ENCODE measurements around the gene UNC13B. TPM values are rescaled to one million over a fixed set of nuclear protein-coding genes. Genes with fewer than 3 reads are reported as not detected.

Gene UNC13B
- total RNA-seq, 5 donors from 2014 or later (not counting 1 experiment from before 2014, with no cell fraction given), result 0.45 to 1.2 (median 0.72) TPM

DNA sequence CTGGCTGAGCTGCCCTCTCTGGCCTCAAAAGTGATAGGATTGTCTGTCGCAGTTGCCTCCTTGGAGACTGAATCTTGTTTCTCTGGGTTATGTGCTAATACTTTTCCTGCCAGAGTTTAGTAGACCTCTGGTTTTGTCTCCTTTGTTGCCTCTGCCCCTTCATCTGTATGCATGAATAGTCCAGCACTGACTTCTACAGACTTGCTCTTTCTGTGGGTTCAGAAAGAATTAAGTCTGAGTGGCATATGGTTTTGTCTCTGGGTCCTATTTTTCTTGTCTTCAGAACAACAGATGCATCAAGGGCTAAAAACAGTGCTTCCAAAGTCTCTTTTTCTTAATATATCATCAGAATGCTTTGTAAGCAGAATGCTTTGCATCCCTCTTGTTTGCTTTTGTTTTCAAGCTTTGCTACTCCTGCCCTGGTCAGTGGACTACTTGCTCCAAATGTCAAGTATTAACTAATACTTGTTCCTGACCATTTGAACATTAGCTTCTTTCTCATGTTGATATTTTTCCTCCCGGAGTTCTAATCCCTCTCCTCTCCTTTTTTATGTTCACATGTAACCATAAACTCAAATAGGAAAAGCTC, 131.7 kb downstream of the UNC13B start:
- CTCF ChIA-PET, result no interaction called here
- H3K4me1 ChIP-seq (ENCODE audit: control insufficient read depth in 1 of 2, extremely low read depth in 1 of 2, insufficient read depth in 2 of 2, low read length in 2 of 2), result no peaks in the 10 kb centered on the region
- Mint-ChIP-seq H3K27ac (no peak overlapping the region), H3K4me1 (no peaks in the 10 kb centered on the region), H3K36me3 (no peaks in the 10 kb centered on the region), H3K9me3 (no peaks in the 10 kb centered on the region), H3K27me3 (peaks cover 5 to 21% of the 10 kb centered on the region in 2 donors), H3K4me3 (no peak overlapping the region)
- WGBS (ENCODE audit: insufficient coverage), result 80% methylated on average over 2 of the region's 2 CpGs
- H3K4me3 ChIP-seq (ENCODE audit: control insufficient read depth in 1 of 2, extremely low read depth in 1 of 2, low read length in 1 of 2), result no peak overlapping the region
- no peaks in the 10 kb centered on the region for H3K9me3 ChIP-seq
- H3K27ac ChIP-seq (ENCODE audit: low read length), result no peak overlapping the region
- POLR2A ChIA-PET, result no interaction called here
- H3K36me3 ChIP-seq (ENCODE audit: control insufficient read depth in 2 of 2, extremely low read depth in 1 of 2, insufficient read depth in 1 of 2, low read length in 1 of 2), result no peaks in the 10 kb centered on the region
- no peak for DNase-seq
- H3K27me3 ChIP-seq (replicated peaks in 1 of 2; ENCODE audit: control insufficient read depth in 2 of 2, extremely low read depth in 1 of 2, insufficient read depth in 2 of 2, low read length in 1 of 2), result peaks cover 0 to 9% of the 10 kb centered on the region in 2 experiments
- no peak for ATAC-seq (replicated peaks in 1 of 4)

DNA sequence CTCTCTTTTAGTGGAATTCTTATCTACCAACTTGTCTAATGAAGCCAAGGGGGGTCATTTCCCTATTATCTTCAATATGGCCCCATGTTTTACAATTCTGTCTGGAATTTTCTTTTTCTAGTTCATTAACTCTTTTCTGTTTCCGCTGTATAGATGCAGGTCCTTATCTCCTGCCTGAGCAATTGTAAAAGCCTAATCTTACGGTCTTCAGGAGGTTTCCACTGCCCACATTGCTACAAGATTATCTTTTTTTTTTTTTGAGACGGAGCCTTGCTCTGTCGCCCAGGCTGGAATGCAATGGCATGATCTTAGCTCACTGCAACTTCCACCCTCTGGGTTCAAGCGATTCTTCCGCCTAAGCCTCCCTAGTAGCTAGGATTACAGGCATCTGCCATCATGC, 132.3 kb downstream of the UNC13B start:
- ATAC-seq (replicated peaks in 1 of 4), result no peak
- H3K4me1 Mint-ChIP-seq, result no peaks in the 10 kb centered on the region
- Histone ChIP-seq H3K36me3 (ENCODE audit: control insufficient read depth in 2 of 2, extremely low read depth in 1 of 2, insufficient read depth in 1 of 2, low read length in 1 of 2) (no peaks in the 10 kb centered on the region), H3K4me1 (ENCODE audit: control insufficient read depth in 1 of 2, extremely low read depth in 1 of 2, insufficient read depth in 2 of 2, low read length in 2 of 2) (no peaks in the 10 kb centered on the region), H3K27ac (ENCODE audit: low read length) (no peak overlapping the region), H3K27me3 (replicated peaks in 1 of 2; ENCODE audit: control insufficient read depth in 2 of 2, extremely low read depth in 1 of 2, insufficient read depth in 2 of 2, low read length in 1 of 2) (peaks cover 0 to 12% of the 10 kb centered on the region in 2 experiments), H3K9me3 (no peaks in the 10 kb centered on the region), H3K4me3 (ENCODE audit: control insufficient read depth in 1 of 2, extremely low read depth in 1 of 2, low read length in 1 of 2) (no peak overlapping the region)
- DNase-seq, result no peak
- peaks cover 9 to 19% of the 10 kb centered on the region in 2 donors for H3K27me3 Mint-ChIP-seq
- 88% methylated on average over 2 of the region's 6 CpGs for WGBS (ENCODE audit: insufficient coverage)
- no peaks in the 10 kb centered on the region for H3K9me3 Mint-ChIP-seq
- no peak overlapping the region for H3K4me3 Mint-ChIP-seq
- H3K27ac Mint-ChIP-seq, result no peak overlapping the region
- POLR2A ChIA-PET, result no interaction called here
- no peaks in the 10 kb centered on the region for H3K36me3 Mint-ChIP-seq
- CTCF ChIA-PET, result no interaction called here

DNA sequence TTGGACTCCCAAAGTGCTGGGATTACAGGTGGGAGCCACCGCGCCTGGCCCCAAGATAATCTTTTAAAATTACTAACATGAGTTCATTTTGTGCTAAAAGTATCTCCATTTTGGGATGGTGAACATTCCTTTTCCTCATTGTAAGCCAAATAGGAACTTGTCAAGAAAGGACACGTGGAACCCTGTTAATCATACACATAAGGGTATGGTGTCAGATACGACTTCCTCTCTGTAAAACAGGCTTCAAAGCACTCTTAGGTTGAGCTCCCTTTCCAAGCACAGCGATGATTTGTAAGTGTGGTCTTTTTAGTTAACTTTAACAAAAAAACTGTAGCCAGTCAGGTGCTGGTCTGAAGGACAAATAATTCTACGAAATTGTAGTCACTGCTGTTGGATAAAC, 132.7 kb downstream of the UNC13B start:
- H3K4me1 ChIP-seq (ENCODE audit: control insufficient read depth in 1 of 2, extremely low read depth in 1 of 2, insufficient read depth in 2 of 2, low read length in 2 of 2), result no peaks in the 10 kb centered on the region
- Mint-ChIP-seq H3K4me1 (no peaks in the 10 kb centered on the region), H3K4me3 (no peak overlapping the region), H3K27ac (no peak overlapping the region), H3K36me3 (no peaks in the 10 kb centered on the region), H3K9me3 (no peaks in the 10 kb centered on the region), H3K27me3 (peaks cover 9 to 19% of the 10 kb centered on the region in 2 donors)
- POLR2A ChIA-PET, result no interaction called here
- ATAC-seq (replicated peaks in 1 of 4) (no peak), DNase-seq (no peak)
- 50% methylated on average over 1 of the region's 6 CpGs for WGBS (ENCODE audit: insufficient coverage)
- peaks cover 0 to 12% of the 10 kb centered on the region in 2 experiments for H3K27me3 ChIP-seq (replicated peaks in 1 of 2; ENCODE audit: control insufficient read depth in 2 of 2, extremely low read depth in 1 of 2, insufficient read depth in 2 of 2, low read length in 1 of 2)
- H3K27ac ChIP-seq (ENCODE audit: low read length), result no peak overlapping the region
- CTCF ChIA-PET, result no interaction called here
- no peaks in the 10 kb centered on the region for H3K36me3 ChIP-seq (ENCODE audit: control insufficient read depth in 2 of 2, extremely low read depth in 1 of 2, insufficient read depth in 1 of 2, low read length in 1 of 2)
- no peaks in the 10 kb centered on the region for H3K9me3 ChIP-seq
- H3K4me3 ChIP-seq (ENCODE audit: control insufficient read depth in 1 of 2, extremely low read depth in 1 of 2, low read length in 1 of 2), result no peak overlapping the region

DNA sequence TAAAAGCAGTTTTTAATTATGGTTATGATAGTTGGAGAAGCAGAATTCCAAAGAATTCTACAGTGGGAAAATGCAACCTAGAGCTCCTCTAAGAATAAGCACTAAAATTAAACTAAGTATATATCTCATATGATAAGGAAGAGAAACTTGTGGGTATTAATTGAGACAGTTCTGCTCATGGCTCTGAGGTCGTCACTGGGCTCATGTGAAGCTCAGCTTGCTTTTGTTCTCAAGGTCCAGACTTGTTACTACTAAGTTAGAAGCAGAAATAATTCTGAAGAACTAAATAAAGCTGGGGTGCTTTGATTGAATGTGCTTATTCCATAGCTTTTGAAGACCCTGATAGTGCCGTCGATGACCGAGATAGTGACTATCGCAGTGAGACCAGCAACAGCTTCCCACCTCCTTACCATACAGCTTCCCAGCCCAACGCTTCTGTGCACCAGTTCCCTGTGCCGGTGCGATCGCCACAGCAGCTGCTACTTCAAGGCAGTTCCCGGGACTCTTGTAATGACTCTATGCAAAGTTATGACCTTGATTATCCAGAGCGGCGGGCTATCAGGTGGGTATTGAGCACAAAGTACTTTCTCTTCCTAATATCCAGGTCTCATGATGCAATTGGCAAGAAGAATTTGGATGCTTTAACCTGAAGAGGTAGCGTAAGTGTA, 133.7 kb downstream of the UNC13B start:
- 96% methylated on average over 8 of the region's 13 CpGs for WGBS (ENCODE audit: insufficient coverage)
- H3K4me3 ChIP-seq (ENCODE audit: control insufficient read depth in 1 of 2, extremely low read depth in 1 of 2, low read length in 1 of 2), result no peak overlapping the region
- H3K4me3 Mint-ChIP-seq, result no peak overlapping the region
- no peaks in the 10 kb centered on the region for H3K9me3 Mint-ChIP-seq
- ATAC-seq (replicated peaks in 1 of 4) (no peak), DNase-seq (no peak)
- H3K36me3 Mint-ChIP-seq, result no peaks in the 10 kb centered on the region
- H3K4me1 Mint-ChIP-seq, result no peaks in the 10 kb centered on the region
- H3K9me3 ChIP-seq, result no peaks in the 10 kb centered on the region
- H3K27ac Mint-ChIP-seq, result no peak overlapping the region
- H3K27ac ChIP-seq (ENCODE audit: low read length), result no peak overlapping the region
- peaks cover 0 to 12% of the 10 kb centered on the region in 2 experiments for H3K27me3 ChIP-seq (replicated peaks in 1 of 2; ENCODE audit: control insufficient read depth in 2 of 2, extremely low read depth in 1 of 2, insufficient read depth in 2 of 2, low read length in 1 of 2)
- H3K36me3 ChIP-seq (ENCODE audit: control insufficient read depth in 2 of 2, extremely low read depth in 1 of 2, insufficient read depth in 1 of 2, low read length in 1 of 2), result no peaks in the 10 kb centered on the region
- H3K27me3 Mint-ChIP-seq, result peaks cover 16 to 26% of the 10 kb centered on the region in 2 donors
- CTCF ChIA-PET, result no interaction called here
- H3K4me1 ChIP-seq (ENCODE audit: control insufficient read depth in 1 of 2, extremely low read depth in 1 of 2, insufficient read depth in 2 of 2, low read length in 2 of 2), result no peaks in the 10 kb centered on the region
- POLR2A ChIA-PET, result no interaction called here

DNA sequence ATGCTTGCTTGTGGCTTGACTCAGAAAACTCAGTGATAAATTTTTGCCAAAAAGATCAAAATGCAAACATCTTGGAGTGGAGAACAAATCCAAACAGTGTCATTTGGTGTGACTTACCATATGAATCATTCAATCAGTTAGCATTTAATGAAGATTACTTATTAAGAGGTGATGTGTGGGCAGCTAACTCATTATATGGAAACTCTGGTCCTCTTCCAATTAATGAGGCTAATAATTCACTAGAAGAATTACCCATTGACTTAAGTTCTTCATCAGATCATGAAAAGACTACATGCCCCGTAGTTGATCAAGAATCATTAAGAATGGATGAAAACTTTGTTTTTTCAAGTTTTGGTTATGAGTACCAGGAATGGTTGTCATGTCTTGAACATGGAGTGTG, 141.8 kb downstream of the UNC13B start:
- H3K9me3 Mint-ChIP-seq, result no peaks in the 10 kb centered on the region
- Histone ChIP-seq H3K36me3 (ENCODE audit: control insufficient read depth in 2 of 2, extremely low read depth in 1 of 2, insufficient read depth in 1 of 2, low read length in 1 of 2) (no peaks in the 10 kb centered on the region), H3K4me3 (ENCODE audit: control insufficient read depth in 1 of 2, extremely low read depth in 1 of 2, low read length in 1 of 2) (no peak overlapping the region), H3K4me1 (ENCODE audit: control insufficient read depth in 1 of 2, extremely low read depth in 1 of 2, insufficient read depth in 2 of 2, low read length in 2 of 2) (no peaks in the 10 kb centered on the region), H3K27ac (ENCODE audit: low read length) (no peak overlapping the region), H3K27me3 (replicated peaks in 1 of 2; ENCODE audit: control insufficient read depth in 2 of 2, extremely low read depth in 1 of 2, insufficient read depth in 2 of 2, low read length in 1 of 2) (peaks cover 0 to 3% of the 10 kb centered on the region in 2 experiments), H3K9me3 (no peaks in the 10 kb centered on the region)
- no peak overlapping the region for H3K27ac Mint-ChIP-seq
- ChIA-PET CTCF (no interaction called here), POLR2A (no interaction called here)
- no peak overlapping the region for H3K4me3 Mint-ChIP-seq
- H3K27me3 Mint-ChIP-seq, result peaks cover 50 to 65% of the 10 kb centered on the region in 2 donors
- H3K4me1 Mint-ChIP-seq, result no peaks in the 10 kb centered on the region
- ATAC-seq (replicated peaks in 1 of 4), result no peak
- no peak for DNase-seq
- H3K36me3 Mint-ChIP-seq, result no peaks in the 10 kb centered on the region
- WGBS (ENCODE audit: insufficient coverage), result no CpG with 5 or more reads among the region's 1 CpG

DNA sequence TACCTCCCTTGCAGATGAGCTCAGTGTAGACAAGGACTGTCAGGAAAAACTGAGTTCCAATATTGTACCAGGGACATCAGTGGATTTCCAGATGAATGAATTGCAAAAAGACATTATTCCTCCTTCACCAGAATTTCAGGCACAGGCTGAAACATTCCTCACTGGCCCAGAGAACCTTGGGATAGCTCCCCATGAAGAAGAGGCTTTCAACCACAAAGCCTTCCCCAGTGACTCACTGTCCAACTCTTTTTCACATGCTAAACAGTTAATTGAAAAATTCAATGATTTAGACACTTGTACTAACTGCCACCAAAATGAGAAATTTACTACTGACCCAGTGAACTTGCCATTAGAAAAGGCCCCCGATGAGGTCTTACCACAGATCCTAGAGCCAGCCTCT, 144.5 kb downstream of the UNC13B start:
- Histone ChIP-seq H3K9me3 (no peaks in the 10 kb centered on the region), H3K4me3 (ENCODE audit: control insufficient read depth in 1 of 2, extremely low read depth in 1 of 2, low read length in 1 of 2) (no peak overlapping the region), H3K4me1 (ENCODE audit: control insufficient read depth in 1 of 2, extremely low read depth in 1 of 2, insufficient read depth in 2 of 2, low read length in 2 of 2) (no peaks in the 10 kb centered on the region), H3K27me3 (replicated peaks in 1 of 2; ENCODE audit: control insufficient read depth in 2 of 2, extremely low read depth in 1 of 2, insufficient read depth in 2 of 2, low read length in 1 of 2) (no peaks in the 10 kb centered on the region), H3K27ac (ENCODE audit: low read length) (no peak overlapping the region), H3K36me3 (ENCODE audit: control insufficient read depth in 2 of 2, extremely low read depth in 1 of 2, insufficient read depth in 1 of 2, low read length in 1 of 2) (no peaks in the 10 kb centered on the region)
- ChIA-PET CTCF (no interaction called here), POLR2A (no interaction called here)
- ATAC-seq (replicated peaks in 1 of 4) (no peak), DNase-seq (no peak)
- Mint-ChIP-seq H3K27ac (no peak overlapping the region), H3K4me3 (no peak overlapping the region), H3K4me1 (no peaks in the 10 kb centered on the region), H3K36me3 (no peaks in the 10 kb centered on the region), H3K27me3 (peaks cover 35 to 53% of the 10 kb centered on the region in 2 donors), H3K9me3 (no peaks in the 10 kb centered on the region)
- WGBS (ENCODE audit: insufficient coverage), result 60% methylated on average over 1 of the region's 1 CpG
